GM21723 (cell line): ENCODE measurements around the gene PACS1.

Experiments used
- ATAC-seq: cut with Tn5 transposase; IDR thresholded peaks from one replicate; pipeline ENCODE4 v1.9.1; 2021; ENCODE audit warnings: mild to moderate bottlenecking, moderate library complexity; ENCODE audit not compliant: unreplicated experiment

PACS1 gene

GRCh38 chr11:66172146-66172545 is 102.1 kb downstream of the PACS1 start:
- ATAC-seq, result no peak

GRCh38 chr11:66176650-66177049 is 106.6 kb downstream of the PACS1 start:
- ATAC-seq, result no peak

GRCh38 chr11:66178183-66178582 is 108.1 kb downstream of the PACS1 start:
- ATAC-seq, result no peak

GRCh38 chr11:66178871-66179270 is 108.8 kb downstream of the PACS1 start:
- no peak for ATAC-seq

- no peak for ATAC-seq
Observed at GRCh38 chr11:66181632-66182315, 111.7 kb downstream of the PACS1 start.

GRCh38 chr11:66183494-66184048 is 113.5 kb downstream of the PACS1 start:
- ATAC-seq, result no peak

GRCh38 chr11:66184728-66185127 is 114.7 kb downstream of the PACS1 start:
- no peak for ATAC-seq

- no peak for ATAC-seq
Observed at GRCh38 chr11:66186470-66186869, 116.4 kb downstream of the PACS1 start.

GRCh38 chr11:66187453-66187852 is 117.4 kb downstream of the PACS1 start:
- ATAC-seq, result no peak

GRCh38 chr11:66188580-66188979 is 118.5 kb downstream of the PACS1 start:
- no peak for ATAC-seq

GRCh38 chr11:66189031-66189745 is 119.1 kb downstream of the PACS1 start:
- ATAC-seq, result no peak

GRCh38 chr11:66190786-66191185 is 120.7 kb downstream of the PACS1 start:
- no peak for ATAC-seq

- no peak for ATAC-seq
Observed at GRCh38 chr11:66192181-66192863, 122.2 kb downstream of the PACS1 start.

GRCh38 chr11:66194391-66194790 is 124.3 kb downstream of the PACS1 start:
- ATAC-seq, result no peak

- no peak for ATAC-seq
Observed at GRCh38 chr11:66195867-66196266, 125.8 kb downstream of the PACS1 start.

- no peak for ATAC-seq
Observed at GRCh38 chr11:66203847-66204246, 133.8 kb downstream of the PACS1 start.

- no peak for ATAC-seq
Observed at GRCh38 chr11:66204412-66204811, 134.3 kb downstream of the PACS1 start.

GRCh38 chr11:66207816-66208215 is 137.7 kb downstream of the PACS1 start:
- no peak for ATAC-seq

GRCh38 chr11:66211100-66211499 is 141.0 kb downstream of the PACS1 start:
- ATAC-seq, result no peak

GRCh38 chr11:66216911-66217310 is 146.8 kb downstream of the PACS1 start:
- no peak for ATAC-seq

GRCh38 chr11:66218036-66218435 is 148.0 kb downstream of the PACS1 start:
- ATAC-seq, result no peak
